Stomach (tissue), 4 donors: ENCODE results near the gene PLCXD3.

Experiments used
- CTCF ChIP-seq, 7 experiments: fragments of 450-650 bp in 4 of 7; fragments of 200-600 bp in 3 of 7; sonication (generic) in 3 of 7; IDR thresholded peaks; one replicate each; pipeline ENCODE4 v1.5.1; 2016 to 2019; ENCODE audit warnings: antibody characterized with exemption in 7 of 7, control low read depth in 2 of 7, mild to moderate bottlenecking in 1 of 7
- POLR2A ChIP-seq, 4 donors: fragments of 450-650 bp; IDR thresholded peaks; one replicate each; pipeline ENCODE4 v1.6.1; 2016; ENCODE audit warnings: antibody characterized with exemption in 4 of 4, control low read depth in 2 of 4, mild to moderate bottlenecking in 1 of 4, moderate library complexity in 1 of 4

GRCh38 chr5:41264019-41264418 lies 246.4 kb downstream of the PLCXD3 start:
- TF ChIP-seq CTCF (IDR thresholded peaks at IDR 0.05), result no peak
- TF ChIP-seq POLR2A (IDR thresholded peaks at IDR 0.05), result no peak
